Panc1 (cell line): ENCODE results near the gene ASB4. TPM values are rescaled to one million over a fixed set of nuclear protein-coding genes. Genes with fewer than 3 reads are reported as not detected.
"Not testable (repeated sequence)": the region's sequence is repeated elsewhere in the genome, so short reads cannot be mapped to it uniquely, and the experiment has no call there.

ENCODE experiments used
- ATAC-seq: fragments of 200-7000 bp; cut with Tn5 transposase; 2 replicates; pipeline ENCODE4 v1.9.1; 2020; ENCODE audit warnings: mild to moderate bottlenecking, moderate library complexity
- BruUV-seq: library from RNA; stranded (reverse); fragments of 400-500 nt; replicated peaks from 2 replicates; lab custom pipeline; 2021; lab: Mats Ljungman, UMichigan
- CTCF ChIA-PET: fragments of 300-600 bp; sonication (Branson Sonifier 250); formaldehyde crosslinking; loops from one replicate; lab custom pipeline; 2022; ENCODE audit warnings: antibody characterized with exemption; lab: Charles Lee
- POLR2A ChIA-PET: fragments of 300-600 bp; sonication (Branson Sonifier 250); formaldehyde crosslinking; loops from one replicate; lab custom pipeline; 2022; ENCODE audit warnings: antibody characterized with exemption; lab: Charles Lee
- DNase-seq: peaks from one replicate; pipeline ENCODE4 v3.0.0-alpha.2; 2010; ENCODE audit warnings: low read depth, low spot score
- H3K27ac ChIP-seq: 2 replicates; pipeline ENCODE4 v1.5.1; 2011; ENCODE audit warnings: mild to moderate bottlenecking, low read length, inconsistent platforms
- H3K27me3 ChIP-seq: fragments of 200-500 bp; sonication (Bioruptor generic); 2 replicates; pipeline ENCODE4 v1.6.0; 2014; ENCODE audit warnings: low read length, inconsistent platforms; ENCODE audit not compliant: control insufficient read depth, insufficient read depth
- H3K36me3 ChIP-seq: fragments of 200-500 bp; sonication (Bioruptor generic); 2 replicates; pipeline ENCODE4 v1.5.1; 2014; ENCODE audit warnings: inconsistent platforms, mild to moderate bottlenecking, low read length, moderate library complexity; ENCODE audit not compliant: control insufficient read depth, insufficient read depth
- H3K4me1 ChIP-seq: 2 replicates; pipeline ENCODE4 v1.5.1; 2011; ENCODE audit warnings: inconsistent platforms, mild to moderate bottlenecking, low read length, moderate library complexity; ENCODE audit not compliant: control insufficient read depth, insufficient read depth
- H3K4me3 ChIP-seq, 2 experiments: 2 replicates each; pipeline ENCODE4 v1.5.1; 2011 to 2012; ENCODE audit warnings: low read depth in 2 of 2, low read length in 2 of 2, mild to moderate bottlenecking in 2 of 2, inconsistent platforms in 1 of 2, moderate library complexity in 1 of 2
- H3K9me3 ChIP-seq: fragments of 200-500 bp; sonication (Bioruptor generic); 2 replicates; pipeline ENCODE4 v1.5.1; 2014; ENCODE audit warnings: low read depth, mild to moderate bottlenecking, inconsistent platforms, low read length, moderate library complexity; ENCODE audit not compliant: control insufficient read depth, insufficient read depth
- POLR2AphosphoS5 ChIP-seq: IDR thresholded peaks from 2 replicates; pipeline ENCODE4 v1.6.1; 2012; ENCODE audit warnings: mild to moderate bottlenecking, low read depth, low read length, moderate library complexity
- REST ChIP-seq, 2 experiments: IDR thresholded peaks; 2 replicates each; pipeline ENCODE4 v1.6.1; 2011 to 2012; ENCODE audit warnings: low read depth in 2 of 2, control low read depth in 1 of 2, low read length in 1 of 2, mild to moderate bottlenecking in 1 of 2, moderate library complexity in 1 of 2; ENCODE audit not compliant: insufficient read depth in 1 of 2
- SIN3A ChIP-seq: IDR thresholded peaks from 2 replicates; pipeline ENCODE4 v1.6.1; 2012; ENCODE audit warnings: low read depth, mild to moderate bottlenecking, low read length, moderate library complexity, borderline replicate concordance; ENCODE audit not compliant: insufficient read depth
- TCF7L2 ChIP-seq: IDR thresholded peaks from 2 replicates; pipeline ENCODE4 v1.6.1; 2011; ENCODE audit warnings: mild to moderate bottlenecking, low read depth, low read length, inconsistent platforms
- in situ Hi-C: cut with HindIII; loops from 2 replicates; pipeline ENCODE4 v1.10.0; 2016; ENCODE audit warnings: low sequenced_read_pairs, low pct_unique_long_range_greater_than_20kb
- intact Hi-C: fragments of 100-400 bp; cut with micrococcal nuclease; formaldehyde crosslinking; loops from one replicate; pipeline ENCODE4 v1.10.0; 2022; ENCODE audit not compliant: unreplicated experiment
- total RNA-seq: library from RNA; stranded (reverse); gene quantifications from one replicate; pipeline ENCODE4 v1.2.1, GENCODE V29; 2021; ENCODE audit not compliant: unreplicated experiment
- TF ChIP-seq, protein P1 (sequence below): fragments of 450-650 bp; IDR thresholded peaks from 2 replicates; pipeline ENCODE4 v1.5.1; 2017; ENCODE audit warnings: mild to moderate bottlenecking

Gene ASB4
- total RNA-seq, 1 experiment from 2014 or later, result 0.15 TPM

- intact Hi-C loops (no loop called here), in situ Hi-C loops (no loop called here)
- Histone ChIP-seq H3K9me3 (no peaks in the 10 kb centered on the region), H3K4me1 (no peaks in the 10 kb centered on the region; the same call in 1 of the 2 replicates), H3K36me3 (no peaks in the 10 kb centered on the region), H3K4me3 (no peak overlapping the region), H3K27ac (no peak overlapping the region), H3K27me3 (no peaks in the 10 kb centered on the region)
- DNase-seq, result peak; percentile 82
- ChIA-PET CTCF (no interaction called here), POLR2A (interaction anchor here (0.6 kb wide), 1 partner anchor 15 kb away, joined by 3 read pairs; no protein-coding TSS in a partner anchor)
- no TSS peak for BruUV-seq
- ATAC-seq, result peak; percentile 75
- TF ChIP-seq TCF7L2 (no peak), REST (IDR thresholded peaks at IDR 0.05; ENCODE audit: insufficient read depth in 1 of 2, low read depth in 2 of 2, low read length in 1 of 2) (no peak), POLR2AphosphoS5 (no peak), SIN3A (no peak)
- TF ChIP-seq, protein P1, sequence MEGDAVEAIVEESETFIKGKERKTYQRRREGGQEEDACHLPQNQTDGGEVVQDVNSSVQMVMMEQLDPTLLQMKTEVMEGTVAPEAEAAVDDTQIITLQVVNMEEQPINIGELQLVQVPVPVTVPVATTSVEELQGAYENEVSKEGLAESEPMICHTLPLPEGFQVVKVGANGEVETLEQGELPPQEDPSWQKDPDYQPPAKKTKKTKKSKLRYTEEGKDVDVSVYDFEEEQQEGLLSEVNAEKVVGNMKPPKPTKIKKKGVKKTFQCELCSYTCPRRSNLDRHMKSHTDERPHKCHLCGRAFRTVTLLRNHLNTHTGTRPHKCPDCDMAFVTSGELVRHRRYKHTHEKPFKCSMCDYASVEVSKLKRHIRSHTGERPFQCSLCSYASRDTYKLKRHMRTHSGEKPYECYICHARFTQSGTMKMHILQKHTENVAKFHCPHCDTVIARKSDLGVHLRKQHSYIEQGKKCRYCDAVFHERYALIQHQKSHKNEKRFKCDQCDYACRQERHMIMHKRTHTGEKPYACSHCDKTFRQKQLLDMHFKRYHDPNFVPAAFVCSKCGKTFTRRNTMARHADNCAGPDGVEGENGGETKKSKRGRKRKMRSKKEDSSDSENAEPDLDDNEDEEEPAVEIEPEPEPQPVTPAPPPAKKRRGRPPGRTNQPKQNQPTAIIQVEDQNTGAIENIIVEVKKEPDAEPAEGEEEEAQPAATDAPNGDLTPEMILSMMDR, result no peak
These were observed 64.2 kb downstream of the ASB4 start for GRCh38 chr7:95549818-95550529.

- no peak overlapping the region for H3K4me3 ChIP-seq
- intact Hi-C loops (no loop called here), in situ Hi-C loops (no loop called here)
- no peaks in the 10 kb centered on the region for H3K36me3 ChIP-seq
- H3K27ac ChIP-seq, result no peak overlapping the region
- H3K4me1 ChIP-seq, result no peaks in the 10 kb centered on the region; the same call in 1 of the 2 replicates
- H3K9me3 ChIP-seq, result no peaks in the 10 kb centered on the region
- ChIA-PET CTCF (no interaction called here), POLR2A (interaction anchor here (0.6 kb wide), 1 partner anchor 14 kb away, joined by 3 read pairs; no protein-coding TSS in a partner anchor)
- no peak for TF ChIP-seq POLR2AphosphoS5
- TF ChIP-seq TCF7L2, result no peak
- TF ChIP-seq SIN3A, result no peak
- TF ChIP-seq, protein P1, result no peak
- TF ChIP-seq REST (IDR thresholded peaks at IDR 0.05; ENCODE audit: insufficient read depth in 1 of 2, low read depth in 2 of 2, low read length in 1 of 2), result no peak
- H3K27me3 ChIP-seq, result no peaks in the 10 kb centered on the region
- BruUV-seq, result no TSS peak
- ATAC-seq (no peak), DNase-seq (no peak)
These were observed 64.8 kb downstream of the ASB4 start for GRCh38 chr7:95550546-95550945.

DNA sequence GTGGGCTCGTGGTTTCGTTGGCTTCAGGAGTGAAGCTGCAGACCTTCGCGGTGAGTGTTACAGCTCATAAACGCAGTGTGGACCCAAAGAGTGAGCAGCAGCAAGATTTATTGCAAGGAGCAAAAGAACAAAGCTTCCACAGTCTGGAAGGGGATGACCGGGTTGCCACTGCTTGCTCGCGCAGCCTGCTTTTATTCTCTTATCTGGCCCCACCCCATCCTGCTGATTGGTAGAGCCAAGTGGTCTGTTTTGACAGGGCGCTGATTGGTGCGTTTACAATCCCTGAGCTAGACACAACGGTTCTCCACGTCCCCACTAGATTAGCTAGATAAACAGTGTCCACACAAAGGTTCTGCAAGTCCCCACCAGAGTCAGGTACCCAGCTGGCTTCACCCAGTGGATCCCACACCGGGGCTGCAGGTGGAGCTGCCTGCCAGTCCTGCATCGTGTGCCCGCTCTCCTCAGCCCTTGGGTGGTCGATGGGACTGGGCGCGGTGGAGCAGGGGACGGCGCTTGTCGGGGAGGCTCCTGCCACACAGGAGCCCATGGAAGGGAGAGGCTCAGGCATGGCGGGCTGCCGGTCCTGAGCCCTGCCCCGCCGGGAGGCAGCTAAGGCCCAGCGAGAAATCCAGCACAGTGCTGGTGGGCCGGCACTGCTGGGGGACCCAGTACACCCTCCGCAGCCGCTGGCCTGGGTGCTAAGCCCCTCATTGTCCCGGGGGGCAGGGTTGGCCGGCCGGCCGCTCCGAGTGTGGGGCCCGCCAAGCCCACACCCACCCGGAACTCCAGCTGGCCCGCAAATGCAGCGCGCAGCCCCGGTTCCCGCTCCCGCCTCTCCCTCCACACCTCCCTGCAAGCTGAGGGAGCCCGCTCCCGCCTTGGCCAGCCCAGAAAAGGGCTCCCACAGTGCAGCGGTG, 66.5 kb downstream of the ASB4 start:
- DNase-seq, H3K27me3 ChIP-seq, H3K27ac ChIP-seq, POLR2A ChIA-PET, in situ Hi-C loops, H3K9me3 ChIP-seq, H3K4me1 ChIP-seq, BruUV-seq, H3K36me3 ChIP-seq, ATAC-seq, intact Hi-C loops, H3K4me3 ChIP-seq: not testable (repeated sequence)
- CTCF ChIA-PET, result interaction anchor here (0.6 kb wide), 1 partner anchor 137 kb away, joined by 3 read pairs; no protein-coding TSS in a partner anchor
